K562 (cell line): ENCODE measurements around the gene SLC19A1. TPM values are rescaled to one million over a fixed set of nuclear protein-coding genes. Genes with fewer than 3 reads are reported as not detected.

Experiments used
- BRD9 ChIP-seq: fragments of 450-650 bp; IDR thresholded peaks from 2 replicates; pipeline ENCODE4 v1.6.1; 2018; ENCODE audit warnings: low read depth; ENCODE audit not compliant: partially characterized antibody
- CHD2 ChIP-seq: IDR thresholded peaks from 2 replicates; pipeline ENCODE4 v1.6.1; 2011; ENCODE audit warnings: low read depth, low read length
- FOXM1 ChIP-seq, 2 experiments: fragments of 450-650 bp in 1 of 2; sonication (generic) in 1 of 2; formaldehyde crosslinking in 1 of 2; IDR thresholded peaks; 2 replicates each; pipeline versions ENCODE4 v1.6.1 to v1.9.0; 2017 to 2022; ENCODE audit warnings: low read depth in 2 of 2, mild to moderate bottlenecking in 2 of 2, missing genetic modification reagents in 1 of 2, moderate library complexity in 1 of 2
- GATAD2B ChIP-seq: fragments of 450-650 bp; IDR thresholded peaks from 2 replicates; pipeline ENCODE4 v1.6.1; 2017; ENCODE audit warnings: mild to moderate bottlenecking, borderline replicate concordance
- MBD1 ChIP-seq: fragments of 250-450 bp; sonication (Bioruptor Pico); IDR thresholded peaks from 2 replicates; pipeline ENCODE4 v1.8.0; 2022; ENCODE audit warnings: inconsistent platforms
- POLR2G ChIP-seq: fragments of 200-400 bp; formaldehyde crosslinking; IDR thresholded peaks from 2 replicates; pipeline ENCODE4 v1.6.1; 2017; ENCODE audit warnings: low read depth, mild to moderate bottlenecking, antibody characterized with exemption, low read length, moderate library complexity
- SMARCA4 ChIP-seq: fragments of 450-650 bp; IDR thresholded peaks from 2 replicates; pipeline ENCODE4 v1.6.1; 2016
- ZNF282 ChIP-seq: sonication (generic); formaldehyde crosslinking; IDR thresholded peaks from 2 replicates; pipeline ENCODE4 v1.8.1; 2023; ENCODE audit warnings: missing genetic modification reagents
- polyA plus RNA-seq, 8 experiments: library from polyadenylated mRNA; depleted of rRNA in 4 of 8; stranded (reverse) in 5 of 8; unstranded in 3 of 8; fragments of >200 nt; fragmentation: Nextera tagmentation in 2 of 8; fragmentation: Illumina TruSeq in 1 of 8; extraction: Ambion mirVana in 2 of 8; extraction: Trizol in 1 of 8; gene quantifications; 2 replicates each; pipeline versions ENCODE4 v1.2.1 to v1.2.3, GENCODE V29; 2011 to 2014; ENCODE audit warnings: inconsistent platforms in 1 of 8, missing spikeins in 1 of 8
- total RNA-seq, 7 experiments: library from RNA; depleted of rRNA in 6 of 7; stranded (reverse); fragments of >200 nt in 6 of 7; fragmentation: Illumina TruSeq in 2 of 7; extraction: Trizol in 2 of 7; gene quantifications; 2 replicates each; pipeline versions ENCODE4 v1.2.1 to v1.2.3, GENCODE V29; 2011 to 2021; ENCODE audit warnings: low replicate concordance in 1 of 7
- TF ChIP-seq, protein P1 (sequence below): sonication (generic); formaldehyde crosslinking; IDR thresholded peaks from 2 replicates; pipeline ENCODE4 v1.8.0; 2022; ENCODE audit warnings: mild to moderate bottlenecking, missing genetic modification reagents

Gene SLC19A1
- total and polyA plus RNA-seq, 9 of the 15 experiments (the other 6 are each of a cell fraction or from before 2014, with no cell fraction given) = 0.65 to 88.7 (median 12.0) TPM

DNA sequence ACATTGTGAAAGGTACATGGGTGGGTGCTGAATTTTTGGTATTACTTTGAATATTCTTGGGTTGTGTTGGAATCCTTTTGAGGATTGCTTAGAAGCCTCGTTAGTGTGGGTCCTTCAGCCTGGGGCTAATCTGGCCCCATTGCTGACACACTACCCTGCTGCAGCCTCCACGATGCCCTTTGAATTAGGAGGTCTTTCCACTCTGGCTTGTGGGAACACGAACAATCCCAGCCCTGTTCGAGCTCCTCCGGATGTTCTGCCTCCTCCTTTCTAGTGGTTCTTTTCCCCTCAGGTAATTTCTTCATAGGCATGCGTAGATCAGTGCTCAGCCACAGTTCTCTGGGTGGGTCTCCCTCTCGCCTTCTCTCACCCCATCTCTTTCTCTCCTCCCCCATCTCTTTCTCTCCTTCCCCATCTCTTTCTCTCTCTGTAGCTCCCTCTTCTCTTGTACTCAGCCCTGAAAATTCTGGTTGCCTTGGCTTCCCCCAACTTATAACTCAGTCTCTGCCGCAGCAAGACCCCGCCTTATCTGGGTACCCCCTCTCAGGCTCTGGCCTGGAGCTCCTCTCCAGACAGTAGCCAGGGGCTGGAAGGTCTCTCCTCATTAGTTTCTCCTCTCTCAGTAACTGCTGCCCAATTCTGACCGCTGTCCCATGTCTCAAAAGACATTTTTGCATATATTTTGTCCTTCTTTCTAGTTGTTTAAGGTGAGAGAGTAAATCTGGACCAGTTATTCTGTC, 46.0 kb upstream of the SLC19A1 start (continued):
- TF ChIP-seq, protein P1, sequence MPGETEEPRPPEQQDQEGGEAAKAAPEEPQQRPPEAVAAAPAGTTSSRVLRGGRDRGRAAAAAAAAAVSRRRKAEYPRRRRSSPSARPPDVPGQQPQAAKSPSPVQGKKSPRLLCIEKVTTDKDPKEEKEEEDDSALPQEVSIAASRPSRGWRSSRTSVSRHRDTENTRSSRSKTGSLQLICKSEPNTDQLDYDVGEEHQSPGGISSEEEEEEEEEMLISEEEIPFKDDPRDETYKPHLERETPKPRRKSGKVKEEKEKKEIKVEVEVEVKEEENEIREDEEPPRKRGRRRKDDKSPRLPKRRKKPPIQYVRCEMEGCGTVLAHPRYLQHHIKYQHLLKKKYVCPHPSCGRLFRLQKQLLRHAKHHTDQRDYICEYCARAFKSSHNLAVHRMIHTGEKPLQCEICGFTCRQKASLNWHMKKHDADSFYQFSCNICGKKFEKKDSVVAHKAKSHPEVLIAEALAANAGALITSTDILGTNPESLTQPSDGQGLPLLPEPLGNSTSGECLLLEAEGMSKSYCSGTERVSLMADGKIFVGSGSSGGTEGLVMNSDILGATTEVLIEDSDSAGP (CRISPR knock-in tag) = no peak
- TF ChIP-seq FOXM1 (IDR thresholded peaks at IDR 0.05; ENCODE audit: low read depth) = no peak
- TF ChIP-seq FOXM1 (CRISPR knock-in tag; IDR thresholded peaks at IDR 0.05; ENCODE audit: low read depth) = no peak
- TF ChIP-seq CHD2 = no peak
- TF ChIP-seq GATAD2B = no peak
- TF ChIP-seq ZNF282 = no peak
- no peak for TF ChIP-seq MBD1
- no peak for TF ChIP-seq POLR2G
- no peak for TF ChIP-seq SMARCA4
- no peak for TF ChIP-seq BRD9
- TF ChIP-seq, all 486 proteins: peak for 0
